Testis (tissue), 3 donors: Measurements from ENCODE around the gene FAM20C. TPM values are rescaled to one million over a fixed set of nuclear protein-coding genes. Genes with fewer than 3 reads are reported as not detected.

Experiments used
- DNase-seq: peaks from one replicate; pipeline ENCODE4 v3.0.0-alpha.2; 2019
- H3K27ac ChIP-seq, 2 donors: fragments of 200-600 bp; sonication (generic); one replicate each; pipeline ENCODE4 v1.5.1; 2019
- H3K27me3 ChIP-seq: fragments of 200-600 bp; sonication (generic); one replicate; pipeline ENCODE4 v1.5.1; 2019
- H3K36me3 ChIP-seq: fragments of 200-600 bp; sonication (generic); one replicate; pipeline ENCODE4 v1.5.1; 2017; ENCODE audit warnings: low read depth; ENCODE audit errors: missing control alignments
- H3K4me1 ChIP-seq: fragments of 200-600 bp; sonication (generic); one replicate; pipeline ENCODE4 v1.5.1; 2019
- H3K4me3 ChIP-seq, 2 donors: fragments of 200-600 bp; sonication (generic); one replicate each; pipeline ENCODE4 v1.5.1; 2017 to 2019
- H3K9me3 ChIP-seq: fragments of 200-600 bp; sonication (generic); one replicate; pipeline ENCODE4 v1.5.1; 2017
- CTCF ChIP-seq, 3 experiments: fragments of 450-650 bp in 2 of 3; fragments of 200-600 bp in 1 of 3; sonication (generic) in 1 of 3; IDR thresholded peaks; one replicate each; pipeline ENCODE4 v1.5.1; 2016 to 2019; ENCODE audit warnings: antibody characterized with exemption in 3 of 3, mild to moderate bottlenecking in 2 of 3, moderate library complexity in 1 of 3
- POLR2A ChIP-seq: fragments of 450-650 bp; IDR thresholded peaks from one replicate; pipeline ENCODE4 v1.6.1; 2017; ENCODE audit warnings: antibody characterized with exemption, mild to moderate bottlenecking, moderate library complexity
- WGBS, 2 donors: methylation state at CpG; one replicate each; pipeline ENCODE4 v1.1.5; 2018; 5-methylcytosine and 5-hydroxymethylcytosine counted together
- intact Hi-C: fragments of 100-400 bp; cut with DNase I; formaldehyde crosslinking; loops from one replicate; pipeline ENCODE4 v1.15.1; 2023; ENCODE audit warnings: low total_unique reads
- polyA plus RNA-seq: library from polyadenylated mRNA; stranded (reverse); fragments of 350-450 nt; fragmentation: Illumina TruSeq; extraction: RNeasy Lipid Tissue Mini Kit (QIAGEN cat#74804); gene quantifications from one replicate; pipeline ENCODE4 v1.2.3, GENCODE V29; 2014; ENCODE audit warnings: low read depth, low replicate concordance; ENCODE audit not compliant: insufficient read depth
- total RNA-seq, 2 donors: library from RNA; depleted of rRNA; stranded (reverse); fragments of >200 nt; gene quantifications; one replicate each; pipeline ENCODE4 v1.2.3, GENCODE V29; 2016

FAM20C gene
- total and polyA plus RNA-seq, 3 donors from 2014 or later, result 14.0 to 36.7 (median 34.0) TPM

DNA sequence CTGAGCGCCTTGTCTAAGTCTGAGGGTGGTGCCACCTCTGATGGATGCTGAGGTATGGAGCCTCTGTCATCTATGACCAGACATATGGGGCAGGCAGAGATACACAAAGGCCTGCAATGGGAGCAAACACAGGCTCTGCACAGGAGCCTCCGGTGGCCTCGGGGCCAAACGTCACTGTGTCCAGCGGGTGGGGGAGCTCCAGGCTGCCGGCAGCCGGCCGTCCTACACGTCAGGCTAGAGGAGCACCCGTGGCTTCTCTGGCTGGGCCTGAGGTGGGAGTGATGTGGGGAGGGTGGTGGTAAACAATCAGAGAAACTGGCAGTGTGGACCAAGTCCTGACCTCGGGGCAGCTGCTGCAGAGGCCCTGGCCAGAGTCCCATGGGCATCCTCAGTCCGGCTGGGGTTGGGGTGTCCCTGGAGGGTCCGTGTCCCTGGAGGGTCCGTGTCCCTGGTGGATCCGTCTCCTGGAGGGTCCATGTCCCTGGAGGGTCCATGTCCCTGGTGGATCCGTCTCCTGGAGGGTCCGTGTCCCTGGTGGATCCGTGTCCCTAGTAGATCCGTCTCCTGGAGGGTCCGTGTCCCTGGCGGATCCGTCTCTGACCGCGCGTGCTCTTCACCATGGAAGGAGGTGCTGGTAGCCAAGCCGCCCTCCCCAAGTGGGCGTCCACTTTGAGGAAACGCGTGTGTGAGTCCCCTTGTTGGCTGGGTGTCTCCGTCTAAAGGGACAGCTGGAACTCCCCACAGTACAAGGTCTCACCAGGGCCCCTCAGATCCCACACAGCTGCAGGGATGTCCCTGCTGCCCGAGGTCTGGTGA is 24.2 kb upstream of the FAM20C start:
- no peaks in the 10 kb centered on the region for H3K9me3 ChIP-seq
- TF ChIP-seq POLR2A (no peak), CTCF (IDR thresholded peaks at IDR 0.05) (no peak)
- no peaks in the 10 kb centered on the region for H3K4me1 ChIP-seq
- DNase-seq, result no peak
- 92 to 94% methylated on average over 17 to 31 of the region's 31 CpGs for WGBS, 2 donors
- no peak overlapping the region for H3K27ac ChIP-seq
- H3K4me3 ChIP-seq, result no peak overlapping the region
- no peaks in the 10 kb centered on the region for H3K36me3 ChIP-seq
- intact Hi-C loops, result no loop called here
- H3K27me3 ChIP-seq, result no peaks in the 10 kb centered on the region

DNA sequence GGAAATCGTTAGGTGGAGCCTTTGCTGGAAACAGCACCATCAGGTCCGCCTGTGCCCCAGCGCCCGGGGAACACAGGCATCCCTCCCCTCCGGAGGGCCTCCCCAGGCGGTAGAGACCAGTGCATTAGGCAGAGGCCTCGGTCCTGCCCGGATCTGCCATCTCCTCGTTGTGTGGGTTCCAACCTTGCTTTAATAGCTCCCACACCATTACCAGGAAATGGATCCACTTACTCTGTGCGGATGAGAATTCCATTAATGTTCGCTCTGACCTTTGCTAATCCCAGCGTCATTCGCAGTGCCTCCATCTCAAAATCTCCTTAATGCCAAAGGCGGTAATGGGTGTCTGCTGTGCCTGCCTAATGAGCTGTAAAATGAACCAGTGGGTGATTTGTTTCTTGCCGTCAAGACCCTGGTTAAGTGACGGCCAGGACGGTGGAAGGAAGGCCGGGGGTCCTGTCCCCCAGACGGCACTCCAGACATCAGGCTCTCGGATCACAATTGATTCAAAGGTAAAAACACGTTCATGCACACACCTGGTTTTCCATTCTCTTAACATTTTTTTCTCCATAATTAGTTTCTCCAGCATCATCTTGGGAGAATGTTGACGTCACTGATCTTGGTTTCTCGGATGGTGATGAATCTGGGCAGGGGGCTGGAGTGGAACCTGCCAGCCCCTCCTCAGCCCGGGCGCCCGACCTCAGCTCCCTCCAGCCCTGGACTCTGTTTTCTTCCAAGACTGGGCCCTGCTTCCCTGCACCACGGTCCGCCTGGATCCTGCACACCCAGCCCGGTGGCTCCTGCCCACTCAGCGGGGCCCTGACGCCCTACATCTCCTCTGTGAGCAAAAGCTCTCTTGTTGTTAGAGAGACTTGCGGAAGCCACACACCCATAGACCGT is 22.8 kb upstream of the FAM20C start:
- intact Hi-C loops, result no loop called here
- Histone ChIP-seq H3K4me3 (no peak overlapping the region), H3K9me3 (no peaks in the 10 kb centered on the region), H3K27me3 (no peaks in the 10 kb centered on the region), H3K4me1 (peaks cover 4% of the 10 kb centered on the region), H3K27ac (no peak overlapping the region), H3K36me3 (no peaks in the 10 kb centered on the region)
- no peak for TF ChIP-seq CTCF (IDR thresholded peaks at IDR 0.05)
- 91 to 93% methylated on average over 33 of the region's 33 CpGs for WGBS, 2 donors
- DNase-seq, result no peak

DNA sequence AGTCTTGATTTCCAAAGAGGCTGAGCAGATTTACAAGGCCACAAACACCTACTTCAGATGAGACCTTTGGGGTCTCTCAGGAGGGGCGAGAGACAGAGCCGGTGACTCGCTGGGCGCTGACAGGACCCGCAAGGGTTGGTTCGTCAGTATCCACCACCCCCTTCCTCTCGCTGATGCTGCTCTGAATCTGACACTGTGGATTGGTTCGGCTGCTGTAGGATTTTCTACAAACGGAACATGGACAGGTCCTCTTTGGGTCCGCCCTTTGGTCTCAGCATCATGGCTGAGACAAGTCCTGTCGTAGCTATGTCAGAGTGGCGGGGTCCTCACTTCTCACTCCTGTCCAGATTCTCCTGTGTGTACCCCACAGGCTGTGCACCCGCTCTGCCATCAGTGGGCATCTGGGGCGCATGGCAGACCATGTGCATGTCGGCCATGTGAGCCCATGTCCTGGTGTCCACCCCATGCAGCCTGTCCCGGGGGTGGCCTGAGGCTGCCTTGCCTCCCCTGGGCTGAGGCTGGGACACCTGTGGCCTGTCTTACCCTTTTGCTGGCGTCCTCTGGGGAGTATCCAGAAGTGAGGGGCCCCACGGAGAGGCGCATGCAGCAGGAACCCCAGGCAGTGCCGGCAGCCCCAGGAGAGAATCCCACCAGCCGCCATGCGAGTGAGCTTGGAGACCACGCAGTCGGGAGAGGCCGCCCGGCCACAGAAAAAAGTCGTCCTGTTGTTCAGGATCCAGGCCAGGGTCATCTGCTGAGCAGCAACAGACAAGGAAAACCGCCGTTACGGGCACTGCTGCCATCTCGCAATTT is 21.6 kb upstream of the FAM20C start:
- WGBS, 2 donors, result 93 to 96% methylated on average over 16 to 30 of the region's 31 CpGs
- no peak for TF ChIP-seq CTCF (IDR thresholded peaks at IDR 0.05)
- TF ChIP-seq POLR2A, result no peak
- H3K36me3 ChIP-seq, result no peaks in the 10 kb centered on the region

GRCh38 chr7:171364-171904 is 20.9 kb upstream of the FAM20C start:
- Histone ChIP-seq H3K27me3 (no peaks in the 10 kb centered on the region), H3K4me1 (peaks cover 7% of the 10 kb centered on the region), H3K36me3 (no peaks in the 10 kb centered on the region), H3K27ac (no peak overlapping the region), H3K9me3 (no peaks in the 10 kb centered on the region), H3K4me3 (no peak overlapping the region)
- intact Hi-C loops, result no loop called here
- WGBS, 2 donors, result 81 to 93% methylated on average over 10 to 27 of the region's 27 CpGs
- TF ChIP-seq CTCF (IDR thresholded peaks at IDR 0.05) (no peak), POLR2A (no peak)
- no peak for DNase-seq

More for the DNA sequence above, 21.6 kb upstream of the FAM20C start:
- DNase-seq, result no peak
- Histone ChIP-seq H3K4me3 (no peak overlapping the region), H3K4me1 (peaks cover 7% of the 10 kb centered on the region), H3K27ac (no peak overlapping the region), H3K9me3 (no peaks in the 10 kb centered on the region), H3K27me3 (no peaks in the 10 kb centered on the region)
- intact Hi-C loops, result no loop called here
